Neural progenitor cell (in vitro differentiated cells): ENCODE results near the gene PLBD1. TPM values are rescaled to one million over a fixed set of nuclear protein-coding genes. Genes with fewer than 3 reads are reported as not detected.

Experiments used
- DNase-seq: peaks from one replicate; pipeline ENCODE4 v3.0.0-alpha.2; 2016; ENCODE audit warnings: low spot score
- H2AFZ ChIP-seq: fragments of 200-600 bp; sonication (generic); replicated peaks from 2 replicates; pipeline ENCODE4 v1.6.1; 2016; ENCODE audit warnings: antibody characterized with exemption
- H3F3A ChIP-seq: fragments of 200-600 bp; sonication (generic); 2 replicates; pipeline ENCODE4 v1.6.1; 2016; ENCODE audit warnings: antibody characterized with exemption, low read depth
- H3K27ac ChIP-seq: fragments of 200-600 bp; sonication (generic); 2 replicates; pipeline ENCODE4 v1.5.1; 2016; ENCODE audit warnings: mild to moderate bottlenecking
- H3K27me3 ChIP-seq: fragments of 200-600 bp; sonication (generic); 2 replicates; pipeline ENCODE4 v1.6.1; 2016; ENCODE audit warnings: mild to moderate bottlenecking, moderate library complexity
- H3K36me3 ChIP-seq: fragments of 200-600 bp; sonication (generic); 2 replicates; pipeline ENCODE4 v1.5.1; 2016
- H3K4me1 ChIP-seq: fragments of 200-600 bp; sonication (generic); 2 replicates; pipeline ENCODE4 v1.6.1; 2016; ENCODE audit warnings: mixed run types
- H3K4me2 ChIP-seq: fragments of 200-600 bp; sonication (generic); 2 replicates; pipeline ENCODE4 v1.6.1; 2016
- H3K4me3 ChIP-seq: fragments of 200-600 bp; sonication (generic); 2 replicates; pipeline ENCODE4 v1.5.1; 2016
- H3K79me2 ChIP-seq: fragments of 200-600 bp; sonication (generic); 2 replicates; pipeline ENCODE4 v1.6.1; 2016; ENCODE audit warnings: low read depth
- H3K9ac ChIP-seq: fragments of 200-600 bp; sonication (generic); 2 replicates; pipeline ENCODE4 v1.6.1; 2016
- H3K9me3 ChIP-seq: fragments of 200-600 bp; sonication (generic); 2 replicates; pipeline ENCODE4 v1.5.1; 2016; ENCODE audit warnings: low read depth
- H4K20me1 ChIP-seq: fragments of 200-600 bp; sonication (generic); 2 replicates; pipeline ENCODE4 v1.6.1; 2016; ENCODE audit warnings: low read depth
- H3K27ac Mint-ChIP-seq: 3 replicates; pipeline ENCODE4 v1.8.0; 2021; ENCODE audit warnings: mixed read lengths
- H3K27me3 Mint-ChIP-seq: 2 replicates; pipeline ENCODE4 v1.8.0; 2022; ENCODE audit warnings: low read depth, mild to moderate bottlenecking, inconsistent platforms, moderate library complexity, mixed read lengths; ENCODE audit not compliant: insufficient read depth
- H3K36me3 Mint-ChIP-seq: 3 replicates; pipeline ENCODE4 v1.8.0; 2021; ENCODE audit warnings: mixed read lengths
- H3K4me1 Mint-ChIP-seq: 3 replicates; pipeline ENCODE4 v1.8.0; 2021; ENCODE audit warnings: mixed read lengths
- H3K4me3 Mint-ChIP-seq: 3 replicates; pipeline ENCODE4 v1.8.0; 2021; ENCODE audit warnings: mild to moderate bottlenecking, moderate library complexity, mixed read lengths
- H3K9me3 Mint-ChIP-seq: 3 replicates; pipeline ENCODE4 v1.8.0; 2020; ENCODE audit warnings: mixed read lengths
- CTCF ChIP-seq: fragments of 200-600 bp; sonication (generic); IDR thresholded peaks from 2 replicates; pipeline ENCODE4 v1.5.1; 2017; ENCODE audit warnings: antibody characterized with exemption, mild to moderate bottlenecking
- EZH2 ChIP-seq: fragments of 200-600 bp; sonication (generic); IDR thresholded peaks from 2 replicates; pipeline ENCODE4 v1.6.1; 2017; ENCODE audit warnings: antibody characterized with exemption, mild to moderate bottlenecking, moderate library complexity
- EZH2phosphoT487 ChIP-seq: fragments of 200-600 bp; sonication (generic); IDR thresholded peaks from 2 replicates; pipeline ENCODE4 v1.6.1; 2017; ENCODE audit warnings: antibody characterized with exemption
- total RNA-seq: library from RNA; depleted of rRNA; stranded (reverse); fragments of >200 nt; gene quantifications from 2 replicates; pipeline ENCODE4 v1.2.3, GENCODE V29; 2015; ENCODE audit warnings: low replicate concordance

PLBD1 gene
- total RNA-seq, 1 donor from 2014 or later = 5.4 TPM

DNA sequence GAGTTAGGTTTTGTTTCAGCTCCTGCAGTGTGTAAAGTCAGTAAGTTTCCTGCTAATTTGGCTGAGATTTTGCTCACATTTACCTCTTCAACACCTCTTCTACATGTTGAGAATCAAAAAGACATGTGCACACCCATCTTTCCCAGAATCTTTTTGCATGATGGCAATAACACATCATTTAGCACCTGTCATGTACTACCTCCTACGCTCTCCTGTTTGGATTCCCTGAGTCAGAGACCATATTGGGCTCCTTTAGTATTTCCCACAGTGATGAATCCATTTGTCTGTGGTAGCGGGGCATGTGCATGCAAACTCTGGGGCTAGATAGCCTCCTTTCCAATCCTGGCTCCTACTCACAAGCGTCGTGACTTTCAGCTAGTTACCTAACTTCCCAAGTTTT is 20.1 kb downstream of the PLBD1 start:
- Mint-ChIP-seq H3K4me3 (no peak overlapping the region), H3K4me1 (no peaks in the 10 kb centered on the region), H3K27me3 (no peaks in the 10 kb centered on the region), H3K36me3 (no peaks in the 10 kb centered on the region), H3K27ac (no peak overlapping the region), H3K9me3 (peaks cover 7% of the 10 kb centered on the region)
- DNase-seq = no peak
- H3K9me3 ChIP-seq = no peaks in the 10 kb centered on the region
- TF ChIP-seq EZH2 = no peak
- TF ChIP-seq EZH2phosphoT487 = no peak
- no peak for TF ChIP-seq CTCF
- H3K79me2 ChIP-seq = no peaks in the 10 kb centered on the region
- no peak overlapping the region for H3K9ac ChIP-seq
- H3K4me1 ChIP-seq = no peaks in the 10 kb centered on the region
- H3F3A ChIP-seq = no peaks in the 10 kb centered on the region
- H4K20me1 ChIP-seq = no peaks in the 10 kb centered on the region
- no peak overlapping the region for H3K4me2 ChIP-seq
- H3K4me3 ChIP-seq = no peak overlapping the region
- H3K27ac ChIP-seq = no peak overlapping the region
- no peak overlapping the region for H2AFZ ChIP-seq
- no peaks in the 10 kb centered on the region for H3K27me3 ChIP-seq
- no peaks in the 10 kb centered on the region for H3K36me3 ChIP-seq

DNA sequence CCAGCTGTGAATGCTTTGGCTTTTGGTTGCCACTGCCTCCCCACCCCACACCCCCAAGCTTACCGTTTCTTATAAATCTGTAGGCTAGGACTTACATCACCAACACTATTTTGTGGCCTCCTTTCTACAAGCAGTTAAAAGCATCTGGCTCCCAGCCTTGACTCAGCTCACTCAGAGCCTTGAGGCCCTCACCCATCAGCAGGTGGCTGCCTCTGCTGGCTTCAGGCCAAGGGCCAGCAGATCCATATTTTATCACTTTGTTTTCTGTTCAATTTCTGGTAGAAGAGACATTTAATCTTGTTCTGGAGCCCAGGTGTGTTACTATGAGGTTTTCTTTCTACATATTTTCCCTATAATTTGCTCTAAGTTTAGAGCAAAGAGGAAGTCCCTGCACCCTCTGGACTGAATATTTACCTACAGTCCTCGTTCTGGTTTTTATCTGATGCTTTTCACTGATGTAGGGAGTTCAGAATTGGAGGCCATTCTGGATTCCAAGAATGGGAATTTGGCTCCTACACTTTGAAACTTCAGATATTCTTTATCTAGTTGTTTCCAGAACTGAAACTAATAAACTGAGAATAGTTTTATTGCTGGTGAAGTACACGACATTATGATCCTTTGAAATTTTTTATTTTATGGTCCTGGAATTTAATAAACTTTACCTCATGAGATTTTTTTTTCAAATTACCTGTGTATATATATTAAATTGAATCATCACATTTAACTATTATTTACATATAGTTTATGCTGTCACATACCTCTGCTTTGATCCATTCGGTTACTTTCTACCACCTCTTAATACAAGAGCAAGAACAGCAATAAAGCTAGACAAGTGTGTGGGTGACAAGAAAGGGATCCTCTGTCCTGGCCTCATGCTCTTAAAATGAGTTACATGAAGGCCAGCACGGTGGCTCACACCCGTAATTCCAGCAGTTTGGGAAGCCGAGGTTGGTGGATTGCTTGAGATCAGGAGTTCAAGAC is 22.2 kb downstream of the PLBD1 start:
- H3K36me3 Mint-ChIP-seq = no peaks in the 10 kb centered on the region
- H3K36me3 ChIP-seq = no peaks in the 10 kb centered on the region
- no peak overlapping the region for H3K27ac ChIP-seq
- no peaks in the 10 kb centered on the region for H3K27me3 Mint-ChIP-seq
- H4K20me1 ChIP-seq = no peaks in the 10 kb centered on the region
- no peaks in the 10 kb centered on the region for H3F3A ChIP-seq
- no peak for DNase-seq
- H3K4me2 ChIP-seq = no peak overlapping the region
- H3K27ac Mint-ChIP-seq = no peak overlapping the region
- no peaks in the 10 kb centered on the region for H3K27me3 ChIP-seq
- H2AFZ ChIP-seq = no peak overlapping the region
- H3K4me1 ChIP-seq = no peaks in the 10 kb centered on the region
- peaks cover 4% of the 10 kb centered on the region for H3K9me3 Mint-ChIP-seq
- H3K9ac ChIP-seq = no peak overlapping the region
- H3K4me1 Mint-ChIP-seq = no peaks in the 10 kb centered on the region
- no peak for TF ChIP-seq EZH2
- no peak for TF ChIP-seq EZH2phosphoT487
- TF ChIP-seq CTCF = no peak
- H3K4me3 ChIP-seq = no peak overlapping the region
- no peak overlapping the region for H3K4me3 Mint-ChIP-seq
- no peaks in the 10 kb centered on the region for H3K9me3 ChIP-seq
- H3K79me2 ChIP-seq = no peaks in the 10 kb centered on the region

DNA sequence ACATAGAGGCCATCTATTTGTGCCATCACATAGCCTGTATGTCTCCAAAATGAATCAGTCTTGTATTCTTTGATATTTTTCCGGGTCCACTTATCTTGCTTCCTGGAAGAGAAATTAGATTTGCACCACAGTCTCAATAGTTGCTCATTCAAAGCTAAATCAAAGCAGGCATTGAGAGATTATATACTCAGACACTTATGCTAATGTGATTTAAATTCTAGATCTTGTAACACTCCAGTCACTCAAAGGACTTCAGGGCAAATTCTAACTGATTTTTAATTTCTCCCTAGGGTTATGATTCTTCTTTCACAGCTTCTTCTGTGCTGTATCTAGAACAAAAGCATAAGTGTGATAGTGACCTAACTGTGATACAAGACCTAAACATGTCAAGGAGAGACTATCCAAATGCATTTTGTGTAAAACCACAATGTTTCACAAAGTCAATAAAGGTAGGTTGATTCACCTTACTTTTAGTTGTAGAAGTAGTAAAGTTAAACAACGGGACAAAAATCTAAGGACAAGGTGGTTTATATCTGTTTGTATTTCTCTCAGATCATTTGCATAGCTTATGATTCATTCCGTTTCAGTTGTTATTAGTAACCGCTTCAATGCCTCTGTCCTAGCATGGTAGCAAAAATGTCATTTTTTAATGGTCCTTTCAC is 26.8 kb downstream of the PLBD1 start:
- no peaks in the 10 kb centered on the region for H3K36me3 ChIP-seq
- no peaks in the 10 kb centered on the region for H4K20me1 ChIP-seq
- H3K9ac ChIP-seq = no peak overlapping the region
- H2AFZ ChIP-seq = no peak overlapping the region
- no peaks in the 10 kb centered on the region for H3K27me3 ChIP-seq
- Mint-ChIP-seq H3K27me3 (peaks cover 4% of the 10 kb centered on the region), H3K27ac (no peak overlapping the region), H3K4me1 (no peaks in the 10 kb centered on the region), H3K36me3 (no peaks in the 10 kb centered on the region), H3K9me3 (no peaks in the 10 kb centered on the region), H3K4me3 (no peak overlapping the region)
- H3K4me3 ChIP-seq = no peak overlapping the region
- H3K4me1 ChIP-seq = no peaks in the 10 kb centered on the region
- no peaks in the 10 kb centered on the region for H3F3A ChIP-seq
- no peak overlapping the region for H3K4me2 ChIP-seq
- no peaks in the 10 kb centered on the region for H3K79me2 ChIP-seq
- H3K27ac ChIP-seq = no peak overlapping the region
- DNase-seq = no peak
- no peaks in the 10 kb centered on the region for H3K9me3 ChIP-seq
- TF ChIP-seq EZH2phosphoT487 (no peak), EZH2 (no peak), CTCF (no peak)
